HepG2 (cell line): ENCODE measurements around the gene CSF1R. TPM values are rescaled to one million over a fixed set of nuclear protein-coding genes. Genes with fewer than 3 reads are reported as not detected.

ENCODE experiments used
- CCDC6 ChIP-seq: sonication (generic); formaldehyde crosslinking; IDR thresholded peaks from 2 replicates; pipeline ENCODE4 v1.8.1; 2022; ENCODE audit warnings: mild to moderate bottlenecking, missing genetic modification reagents, moderate library complexity
- CEBPG ChIP-seq: IDR thresholded peaks from 2 replicates; pipeline ENCODE4 v1.6.1; 2016
- HNF4A ChIP-seq: sonication (generic); formaldehyde crosslinking; IDR thresholded peaks from 2 replicates; pipeline ENCODE4 v1.4.0; 2020; ENCODE audit warnings: missing genetic modification reagents
- MYC ChIP-seq: sonication (generic); formaldehyde crosslinking; IDR thresholded peaks from 2 replicates; pipeline ENCODE4 v1.9.0; 2021; ENCODE audit warnings: missing genetic modification reagents, borderline replicate concordance
- TEAD2 ChIP-seq: sonication (generic); formaldehyde crosslinking; IDR thresholded peaks from 2 replicates; pipeline ENCODE4 v1.9.0; 2021; ENCODE audit warnings: missing genetic modification reagents
- TIGD3 ChIP-seq: sonication (generic); formaldehyde crosslinking; IDR thresholded peaks from 2 replicates; pipeline ENCODE4 v1.5.1; 2020; ENCODE audit warnings: mild to moderate bottlenecking, missing genetic modification reagents, borderline replicate concordance
- YEATS4 ChIP-seq: sonication (generic); formaldehyde crosslinking; IDR thresholded peaks from 2 replicates; pipeline ENCODE4 v1.4.0; 2020; ENCODE audit warnings: missing genetic modification reagents, borderline replicate concordance
- ZHX2 ChIP-seq, 2 experiments: sonication (generic) in 1 of 2; formaldehyde crosslinking in 1 of 2; IDR thresholded peaks; 2 replicates each; pipeline versions ENCODE4 v1.6.1 to v1.9.0; 2014 to 2022; ENCODE audit warnings: antibody characterized with exemption in 1 of 2, borderline replicate concordance in 1 of 2, inconsistent platforms in 1 of 2, low read depth in 1 of 2, missing genetic modification reagents in 1 of 2
- ZNF230 ChIP-seq: sonication (generic); formaldehyde crosslinking; IDR thresholded peaks from 2 replicates; pipeline ENCODE4 v1.4.0; 2020; ENCODE audit warnings: mild to moderate bottlenecking, missing genetic modification reagents
- ZNF619 ChIP-seq: sonication (generic); formaldehyde crosslinking; IDR thresholded peaks from 2 replicates; pipeline ENCODE4 v1.4.0; 2020; ENCODE audit warnings: mild to moderate bottlenecking, missing genetic modification reagents
- polyA plus RNA-seq, 8 experiments: library from polyadenylated mRNA; depleted of rRNA in 3 of 8; stranded (reverse) in 7 of 8; unstranded in 1 of 8; fragments of >200 nt; fragmentation: Illumina TruSeq in 4 of 8; extraction: Trizol in 4 of 8; gene quantifications; 2 replicates each; pipeline versions ENCODE4 v1.2.1 to v1.2.3, GENCODE V29; 2011 to 2016; ENCODE audit warnings: low read depth in 4 of 8, missing spikeins in 1 of 8, mixed read lengths in 1 of 8; ENCODE audit not compliant: insufficient read depth in 1 of 8
- total RNA-seq, 5 experiments: library from RNA; depleted of rRNA; stranded (reverse); fragments of >200 nt; fragmentation: Illumina TruSeq; extraction: Trizol; gene quantifications; 2 replicates each; pipeline ENCODE4 v1.2.3, GENCODE V29; 2016; ENCODE audit warnings: low read depth in 1 of 5
- TF ChIP-seq, protein P1 (sequence below): sonication (generic); formaldehyde crosslinking; conservative IDR thresholded peaks from 2 replicates; pipeline ENCODE4 v1.8.0; 2022; ENCODE audit warnings: mild to moderate bottlenecking, moderate library complexity, missing genetic modification reagents

CSF1R gene
- total and polyA plus RNA-seq, 2 of the 13 experiments (the other 11 are each of a cell fraction or from before 2014, with no cell fraction given): 0.01 TPM; not detected in 1

DNA sequence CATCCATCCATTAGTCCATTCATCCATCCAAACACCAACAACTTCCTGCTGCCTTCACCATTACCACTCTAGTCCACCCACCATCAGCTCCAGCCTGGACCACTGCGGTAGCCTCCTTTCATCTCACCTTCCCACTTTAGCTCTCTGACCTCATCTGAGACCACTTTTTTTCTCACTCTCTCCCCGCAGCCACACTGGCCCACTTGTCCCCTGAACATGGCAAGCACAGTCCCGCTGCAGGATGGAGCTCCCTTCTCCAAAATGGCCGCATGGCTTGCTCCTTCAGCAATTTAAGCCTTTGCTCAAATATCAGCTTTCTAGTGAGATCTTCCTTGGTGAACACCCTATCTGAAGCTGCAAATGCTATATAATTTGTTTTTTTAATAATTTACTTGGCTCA lies 11.1 kb downstream of the CSF1R start (continued):
- TF ChIP-seq TIGD3 (CRISPR knock-in tag) (no peak), MYC (CRISPR knock-in tag) (no peak), ZNF230 (CRISPR knock-in tag) (no peak), TEAD2 (CRISPR knock-in tag) (no peak), HNF4A (CRISPR knock-in tag) (no peak), ZNF619 (CRISPR knock-in tag) (no peak), CEBPG (CRISPR knock-in tag) (no peak), ZHX2 (IDR thresholded peaks at IDR 0.05; ENCODE audit: low read depth) (no peak), ZHX2 (CRISPR knock-in tag; IDR thresholded peaks at IDR 0.05; ENCODE audit: borderline replicate concordance) (no peak), CCDC6 (CRISPR knock-in tag) (no peak), YEATS4 (no peak)
- TF ChIP-seq, protein P1, sequence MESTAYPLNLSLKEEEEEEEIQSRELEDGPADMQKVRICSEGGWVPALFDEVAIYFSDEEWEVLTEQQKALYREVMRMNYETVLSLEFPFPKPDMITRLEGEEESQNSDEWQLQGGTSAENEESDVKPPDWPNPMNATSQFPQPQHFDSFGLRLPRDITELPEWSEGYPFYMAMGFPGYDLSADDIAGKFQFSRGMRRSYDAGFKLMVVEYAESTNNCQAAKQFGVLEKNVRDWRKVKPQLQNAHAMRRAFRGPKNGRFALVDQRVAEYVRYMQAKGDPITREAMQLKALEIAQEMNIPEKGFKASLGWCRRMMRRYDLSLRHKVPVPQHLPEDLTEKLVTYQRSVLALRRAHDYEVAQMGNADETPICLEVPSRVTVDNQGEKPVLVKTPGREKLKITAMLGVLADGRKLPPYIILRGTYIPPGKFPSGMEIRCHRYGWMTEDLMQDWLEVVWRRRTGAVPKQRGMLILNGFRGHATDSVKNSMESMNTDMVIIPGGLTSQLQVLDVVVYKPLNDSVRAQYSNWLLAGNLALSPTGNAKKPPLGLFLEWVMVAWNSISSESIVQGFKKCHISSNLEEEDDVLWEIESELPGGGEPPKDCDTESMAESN (CRISPR knock-in tag): no peak
